ENCODE results near the gene ARHGAP23.

The ARHGAP23 gene

GRCh38 chr17:38534498-38534885 lies 106.2 kb downstream of the ARHGAP23 start:
- no peak overlapping the region for H2AFZ ChIP-seq (ENCODE audit: low read length)
- no peaks in the 10 kb centered on the region for H3K27me3 ChIP-seq (ENCODE audit: insufficient read depth, low read length, poor library complexity, severe bottlenecking)
- no peaks in the 10 kb centered on the region for H4K20me1 ChIP-seq (ENCODE audit: insufficient read depth, low read length, poor library complexity, severe bottlenecking)
- H3F3A ChIP-seq (ENCODE audit: low read depth) = no peaks in the 10 kb centered on the region
- no peaks in the 10 kb centered on the region for H3K79me2 ChIP-seq (ENCODE audit: insufficient read depth, low read length)
- H3K9me2 ChIP-seq (replicated peaks; ENCODE audit: low read depth, low read length) = no peaks in the 10 kb centered on the region
- no peaks in the 10 kb centered on the region for H3K9me3 ChIP-seq (ENCODE audit: insufficient read depth, low read depth, low read length)
- no peak overlapping the region for H3K4me3 ChIP-seq (ENCODE audit: low read length, poor library complexity, severe bottlenecking)
- H3K9ac ChIP-seq (ENCODE audit: low read depth, low read length, poor library complexity, severe bottlenecking) = no peak overlapping the region
- no peaks in the 10 kb centered on the region for H3K4me1 ChIP-seq (ENCODE audit: insufficient read depth, low read length, poor library complexity, severe bottlenecking)
- no peak for TF ChIP-seq CTCF (conservative IDR thresholded peaks at IDR 0.05; ENCODE audit: low read length)
- TF ChIP-seq EZH2phosphoT487 (IDR thresholded peaks at IDR 0.05; ENCODE audit: borderline replicate concordance) = no peak
- H3K4me2 ChIP-seq (ENCODE audit: low read depth, low read length, poor library complexity, severe bottlenecking) = no peak overlapping the region
- H3K36me3 ChIP-seq (ENCODE audit: insufficient read depth, low read length) = no peaks in the 10 kb centered on the region

GRCh38 chr17:38535886-38536285 lies 107.6 kb downstream of the ARHGAP23 start:
- Histone ChIP-seq H4K20me1 (ENCODE audit: insufficient read depth, low read length, poor library complexity, severe bottlenecking) (no peaks in the 10 kb centered on the region), H2AFZ (ENCODE audit: low read length) (no peak overlapping the region)

GRCh38 chr17:38536661-38537060 lies 108.4 kb downstream of the ARHGAP23 start:
- no peaks in the 10 kb centered on the region for H3K79me2 ChIP-seq (ENCODE audit: insufficient read depth, low read length)
- no peak overlapping the region for H3K4me2 ChIP-seq (ENCODE audit: low read depth, low read length, poor library complexity, severe bottlenecking)
- no peaks in the 10 kb centered on the region for H3K4me1 ChIP-seq (ENCODE audit: insufficient read depth, low read length, poor library complexity, severe bottlenecking)
- H3K4me3 ChIP-seq (ENCODE audit: low read length, poor library complexity, severe bottlenecking) = no peak overlapping the region
- TF ChIP-seq CTCF (conservative IDR thresholded peaks at IDR 0.05; ENCODE audit: low read length) = no peak
- no peak for TF ChIP-seq EZH2phosphoT487 (IDR thresholded peaks at IDR 0.05; ENCODE audit: borderline replicate concordance)
- no peak overlapping the region for H2AFZ ChIP-seq (ENCODE audit: low read length)
- H4K20me1 ChIP-seq (ENCODE audit: insufficient read depth, low read length, poor library complexity, severe bottlenecking) = no peaks in the 10 kb centered on the region
- H3K36me3 ChIP-seq (ENCODE audit: insufficient read depth, low read length) = no peaks in the 10 kb centered on the region
- no peaks in the 10 kb centered on the region for H3K9me3 ChIP-seq (ENCODE audit: insufficient read depth, low read depth, low read length)
- no peaks in the 10 kb centered on the region for H3F3A ChIP-seq (ENCODE audit: low read depth)
- no peaks in the 10 kb centered on the region for H3K27me3 ChIP-seq (ENCODE audit: insufficient read depth, low read length, poor library complexity, severe bottlenecking)
- H3K9me2 ChIP-seq (replicated peaks; ENCODE audit: low read depth, low read length) = no peaks in the 10 kb centered on the region
- H3K9ac ChIP-seq (ENCODE audit: low read depth, low read length, poor library complexity, severe bottlenecking) = no peak overlapping the region

More at GRCh38 chr17:38535886-38536285, 107.6 kb downstream of the ARHGAP23 start:
- no peaks in the 10 kb centered on the region for H3K79me2 ChIP-seq (ENCODE audit: insufficient read depth, low read length)
- no peak overlapping the region for H3K4me2 ChIP-seq (ENCODE audit: low read depth, low read length, poor library complexity, severe bottlenecking)
- H3F3A ChIP-seq (ENCODE audit: low read depth) = no peaks in the 10 kb centered on the region
- H3K9me2 ChIP-seq (replicated peaks; ENCODE audit: low read depth, low read length) = no peaks in the 10 kb centered on the region
- TF ChIP-seq CTCF (conservative IDR thresholded peaks at IDR 0.05; ENCODE audit: low read length) (no peak), EZH2phosphoT487 (IDR thresholded peaks at IDR 0.05; ENCODE audit: borderline replicate concordance) (no peak)
- H3K36me3 ChIP-seq (ENCODE audit: insufficient read depth, low read length) = no peaks in the 10 kb centered on the region
- H3K27me3 ChIP-seq (ENCODE audit: insufficient read depth, low read length, poor library complexity, severe bottlenecking) = no peaks in the 10 kb centered on the region
- no peaks in the 10 kb centered on the region for H3K9me3 ChIP-seq (ENCODE audit: insufficient read depth, low read depth, low read length)
- no peaks in the 10 kb centered on the region for H3K4me1 ChIP-seq (ENCODE audit: insufficient read depth, low read length, poor library complexity, severe bottlenecking)
- no peak overlapping the region for H3K4me3 ChIP-seq (ENCODE audit: low read length, poor library complexity, severe bottlenecking)
- H3K9ac ChIP-seq (ENCODE audit: low read depth, low read length, poor library complexity, severe bottlenecking) = no peak overlapping the region
